Measurements from ENCODE around the gene ASH1L.

- TF ChIP-seq BHLHE40 (IDR thresholded peaks at IDR 0.05; ENCODE audit: borderline replicate concordance) (no peak), FOXM1 (IDR thresholded peaks at IDR 0.05; ENCODE audit: borderline replicate concordance) (no peak), ARNT (IDR thresholded peaks at IDR 0.05) (no peak), SUZ12 (IDR thresholded peaks at IDR 0.05) (no peak), SP1 (IDR thresholded peaks at IDR 0.05) (no peak), PKNOX1 (IDR thresholded peaks at IDR 0.05) (no peak), TARDBP (IDR thresholded peaks at IDR 0.05) (no peak), FOXK2 (IDR thresholded peaks at IDR 0.05) (no peak), LEF1 (IDR thresholded peaks at IDR 0.05; ENCODE audit: borderline replicate concordance) (no peak), ZNF384 (IDR thresholded peaks at IDR 0.05) (no peak), ELF4 (IDR thresholded peaks at IDR 0.05) (no peak), FOXA1 (IDR thresholded peaks at IDR 0.05) (no peak), NFRKB (IDR thresholded peaks at IDR 0.05) (no peak)
Observed at GRCh38 chr1:155318082-155318481, 244.5 kb downstream of the ASH1L start.
